Nucleus accumbens (tissue), 56 donors: ENCODE data around the gene IL16.

Experiments
- DNase-seq, 56 donors: peaks; one replicate each; lab custom pipeline; 2025; lab: John Stamatoyannopoulos, UW

IL16 gene

GRCh38 chr15:81174125-81174791, 22.4 kb upstream of the IL16 start:
- no peak for DNase-seq

GRCh38 chr15:81174792-81175327, 21.8 kb upstream of the IL16 start:
- DNase-seq: no peak

GRCh38 chr15:81175496-81175895, 21.2 kb upstream of the IL16 start:
- DNase-seq: no peak

- no peak for DNase-seq
Observed at GRCh38 chr15:81176291-81176893, 20.3 kb upstream of the IL16 start.

- no peak for DNase-seq
Observed at GRCh38 chr15:81178365-81178764, 18.3 kb upstream of the IL16 start.

- DNase-seq: no peak
Observed at GRCh38 chr15:81181220-81181619, 15.5 kb upstream of the IL16 start.

GRCh38 chr15:81182031-81182755, 14.5 kb upstream of the IL16 start:
- DNase-seq: peak in 6 of 56 donors; percentile 2 to 14 (median 6)

- no peak for DNase-seq
Observed at GRCh38 chr15:81182756-81183438, 13.8 kb upstream of the IL16 start.

GRCh38 chr15:81183439-81183775, 13.3 kb upstream of the IL16 start:
- DNase-seq: no peak

GRCh38 chr15:81184188-81184587, 12.5 kb upstream of the IL16 start:
- no peak for DNase-seq

GRCh38 chr15:81185631-81186295, 10.9 kb upstream of the IL16 start:
- no peak for DNase-seq

GRCh38 chr15:81188354-81188753, 8.3 kb upstream of the IL16 start:
- DNase-seq: no peak

- no peak for DNase-seq
Observed at GRCh38 chr15:81189583-81190283, 6.9 kb upstream of the IL16 start.

GRCh38 chr15:81190922-81191507, 5.7 kb upstream of the IL16 start:
- no peak for DNase-seq

GRCh38 chr15:81191701-81192100, 5.0 kb upstream of the IL16 start:
- no peak for DNase-seq

GRCh38 chr15:81194723-81195122, 2.0 kb upstream of the IL16 start:
- DNase-seq: no peak

GRCh38 chr15:81195339-81195864, 1.3 kb upstream of the IL16 start:
- peak in 9 of 56 donors; percentile 6 to 32 (median 17) for DNase-seq

GRCh38 chr15:81197255-81197630, 564 bp downstream of the IL16 start:
- DNase-seq: no peak

- no peak for DNase-seq
Observed at GRCh38 chr15:81197688-81198281, 1.1 kb downstream of the IL16 start.
